MM.1S (cell line): ENCODE results near the gene LDLRAD3.
"Not testable (repeated sequence)": the region's sequence is repeated elsewhere in the genome, so short reads cannot be mapped to it uniquely, and the experiment has no call there.

Experiments used
- DNase-seq: peaks from one replicate; pipeline ENCODE4 v3.0.0-alpha.2; 2015
- H2AFZ ChIP-seq: fragments of 300-600 bp; sonication (generic); 2 replicates; pipeline ENCODE4 v1.6.0; 2016; ENCODE audit warnings: antibody characterized with exemption, low read length
- H3F3A ChIP-seq: fragments of 300-600 bp; sonication (generic); 2 replicates; pipeline ENCODE4 v1.6.1; 2016; ENCODE audit warnings: mild to moderate bottlenecking, antibody characterized with exemption, low read length, moderate library complexity, mixed read lengths; ENCODE audit not compliant: insufficient read depth
- H3K27ac ChIP-seq: fragments of 300-600 bp; sonication (generic); 2 replicates; pipeline ENCODE4 v1.5.1; 2016; ENCODE audit warnings: mild to moderate bottlenecking, low read length
- H3K27me3 ChIP-seq: fragments of 300-600 bp; sonication (generic); replicated peaks from 2 replicates; pipeline ENCODE4 v1.6.0; 2016; ENCODE audit warnings: low read length; ENCODE audit not compliant: insufficient read depth
- H3K36me3 ChIP-seq: fragments of 300-600 bp; sonication (generic); replicated peaks from 2 replicates; pipeline ENCODE4 v1.6.1; 2016; ENCODE audit warnings: mild to moderate bottlenecking, low read length, mixed read lengths; ENCODE audit not compliant: insufficient read depth
- H3K4me1 ChIP-seq: fragments of 300-600 bp; sonication (generic); 2 replicates; pipeline ENCODE4 v1.6.1; 2016; ENCODE audit warnings: low read length, mixed read lengths
- H3K4me2 ChIP-seq: fragments of 300-600 bp; sonication (generic); 2 replicates; pipeline ENCODE4 v1.6.0; 2016; ENCODE audit warnings: low read depth, low read length
- H3K4me3 ChIP-seq: fragments of 300-600 bp; sonication (generic); 2 replicates; pipeline ENCODE4 v1.5.1; 2016; ENCODE audit warnings: low read length, mixed read lengths
- H3K79me2 ChIP-seq: fragments of 300-600 bp; sonication (generic); 2 replicates; pipeline ENCODE4 v1.6.1; 2016; ENCODE audit warnings: mixed run types, low read length, mixed read lengths
- H3K9ac ChIP-seq: fragments of 300-600 bp; sonication (generic); 2 replicates; pipeline ENCODE4 v1.6.1; 2016; ENCODE audit warnings: low read length, mixed read lengths
- H3K9me2 ChIP-seq: fragments of 300-600 bp; sonication (generic); replicated peaks from 2 replicates; pipeline ENCODE4 v1.6.1; 2016; ENCODE audit warnings: mild to moderate bottlenecking, low read length, mixed read lengths; ENCODE audit not compliant: insufficient read depth
- H3K9me3 ChIP-seq: fragments of 300-600 bp; sonication (generic); replicated peaks from 2 replicates; pipeline ENCODE4 v1.6.1; 2016; ENCODE audit warnings: mild to moderate bottlenecking, low read length, mixed read lengths; ENCODE audit not compliant: insufficient read depth
- H4K20me1 ChIP-seq: fragments of 300-600 bp; sonication (generic); 2 replicates; pipeline ENCODE4 v1.6.1; 2016; ENCODE audit warnings: mild to moderate bottlenecking, low read length, moderate library complexity, mixed read lengths; ENCODE audit not compliant: insufficient read depth
- CTCF ChIP-seq: fragments of 300-600 bp; sonication (generic); IDR thresholded peaks from 2 replicates; pipeline ENCODE4 v1.5.1; 2016; ENCODE audit warnings: antibody characterized with exemption, low read length, mixed read lengths
- EZH2 ChIP-seq: fragments of 300-600 bp; sonication (generic); optimal IDR thresholded peaks from 2 replicates; pipeline ENCODE3; 2017; ENCODE audit warnings: low read depth, mild to moderate bottlenecking, antibody characterized with exemption, low read length, mixed read lengths
- EZH2phosphoT487 ChIP-seq: fragments of 300-600 bp; sonication (generic); IDR thresholded peaks from 2 replicates; pipeline ENCODE4 v1.6.1; 2018; ENCODE audit warnings: antibody characterized with exemption, low read length

Gene LDLRAD3

GRCh38 chr11:35911616-35912165, 32.2 kb upstream of the LDLRAD3 start:
- Histone ChIP-seq H3K27ac (no peak overlapping the region), H3K4me3 (no peak overlapping the region), H3K79me2 (no peaks in the 10 kb centered on the region), H3K9me3 (no peaks in the 10 kb centered on the region), H3K36me3 (no peaks in the 10 kb centered on the region), H2AFZ (no peak overlapping the region), H3F3A (no peaks in the 10 kb centered on the region; the same call in 1 of the 2 replicates), H3K27me3 (peaks cover 64% of the 10 kb centered on the region), H3K4me2 (no peak overlapping the region), H3K4me1 (no peaks in the 10 kb centered on the region), H3K9ac (no peak overlapping the region), H3K9me2 (no peaks in the 10 kb centered on the region), H4K20me1 (no peaks in the 10 kb centered on the region)
- TF ChIP-seq EZH2phosphoT487 (no peak), EZH2 (no peak), CTCF (no peak)
- DNase-seq = no peak

GRCh38 chr11:35912436-35912835, 31.4 kb upstream of the LDLRAD3 start:
- H3K79me2 ChIP-seq, H3K4me2 ChIP-seq, H3K36me3 ChIP-seq, H3K4me3 ChIP-seq, H3K9ac ChIP-seq, H3K4me1 ChIP-seq, H3K27ac ChIP-seq, H2AFZ ChIP-seq, H4K20me1 ChIP-seq, H3K9me3 ChIP-seq, H3F3A ChIP-seq, H3K9me2 ChIP-seq, DNase-seq: not testable (repeated sequence)
- peaks cover 69% of the 10 kb centered on the region for H3K27me3 ChIP-seq

GRCh38 chr11:35912883-35913624, 30.8 kb upstream of the LDLRAD3 start:
- no peak overlapping the region for H3K27ac ChIP-seq
- no peak overlapping the region for H3K4me3 ChIP-seq
- no peaks in the 10 kb centered on the region for H4K20me1 ChIP-seq
- no peak for DNase-seq
- H3K9ac ChIP-seq = no peak overlapping the region
- no peak for TF ChIP-seq EZH2phosphoT487
- peaks cover 7% of the 10 kb centered on the region; the same call in 1 of the 2 replicates for H3F3A ChIP-seq
- no peaks in the 10 kb centered on the region for H3K36me3 ChIP-seq
- H3K27me3 ChIP-seq = peaks cover 72% of the 10 kb centered on the region
- no peak overlapping the region for H3K4me2 ChIP-seq
- H3K9me2 ChIP-seq = no peaks in the 10 kb centered on the region
- H3K9me3 ChIP-seq = no peaks in the 10 kb centered on the region
- peaks cover 3% of the 10 kb centered on the region; the same call in 1 of the 2 replicates for H3K4me1 ChIP-seq
- no peak overlapping the region for H2AFZ ChIP-seq
- H3K79me2 ChIP-seq = no peaks in the 10 kb centered on the region

GRCh38 chr11:35914816-35915215, 29.0 kb upstream of the LDLRAD3 start:
- H3F3A ChIP-seq = peaks cover 9% of the 10 kb centered on the region; the same call in 1 of the 2 replicates

More at GRCh38 chr11:35914816-35915215, 29.0 kb upstream of the LDLRAD3 start:
- no peak overlapping the region for H3K4me2 ChIP-seq
- no peaks in the 10 kb centered on the region for H3K36me3 ChIP-seq
- TF ChIP-seq EZH2phosphoT487 (no peak), EZH2 (no peak), CTCF (no peak)
- H3K9me2 ChIP-seq = no peaks in the 10 kb centered on the region
- H3K9me3 ChIP-seq = no peaks in the 10 kb centered on the region
- H3K4me1 ChIP-seq = peaks cover 6% of the 10 kb centered on the region; the same call in 1 of the 2 replicates
- H3K9ac ChIP-seq = no peak overlapping the region
- no peak overlapping the region for H3K27ac ChIP-seq
- no peaks in the 10 kb centered on the region for H4K20me1 ChIP-seq
- H3K79me2 ChIP-seq = no peaks in the 10 kb centered on the region
- no peak for DNase-seq
- no peak overlapping the region for H3K4me3 ChIP-seq
- no peak overlapping the region for H2AFZ ChIP-seq
- peaks cover 83% of the 10 kb centered on the region for H3K27me3 ChIP-seq
